GM21737 (cell line): Measurements from ENCODE around the gene PSD4.

Source experiments
- ATAC-seq: cut with Tn5 transposase; IDR thresholded peaks from one replicate; pipeline ENCODE4 v1.9.1; 2021; ENCODE audit warnings: mild to moderate bottlenecking, moderate library complexity; ENCODE audit not compliant: unreplicated experiment

Gene PSD4

DNA sequence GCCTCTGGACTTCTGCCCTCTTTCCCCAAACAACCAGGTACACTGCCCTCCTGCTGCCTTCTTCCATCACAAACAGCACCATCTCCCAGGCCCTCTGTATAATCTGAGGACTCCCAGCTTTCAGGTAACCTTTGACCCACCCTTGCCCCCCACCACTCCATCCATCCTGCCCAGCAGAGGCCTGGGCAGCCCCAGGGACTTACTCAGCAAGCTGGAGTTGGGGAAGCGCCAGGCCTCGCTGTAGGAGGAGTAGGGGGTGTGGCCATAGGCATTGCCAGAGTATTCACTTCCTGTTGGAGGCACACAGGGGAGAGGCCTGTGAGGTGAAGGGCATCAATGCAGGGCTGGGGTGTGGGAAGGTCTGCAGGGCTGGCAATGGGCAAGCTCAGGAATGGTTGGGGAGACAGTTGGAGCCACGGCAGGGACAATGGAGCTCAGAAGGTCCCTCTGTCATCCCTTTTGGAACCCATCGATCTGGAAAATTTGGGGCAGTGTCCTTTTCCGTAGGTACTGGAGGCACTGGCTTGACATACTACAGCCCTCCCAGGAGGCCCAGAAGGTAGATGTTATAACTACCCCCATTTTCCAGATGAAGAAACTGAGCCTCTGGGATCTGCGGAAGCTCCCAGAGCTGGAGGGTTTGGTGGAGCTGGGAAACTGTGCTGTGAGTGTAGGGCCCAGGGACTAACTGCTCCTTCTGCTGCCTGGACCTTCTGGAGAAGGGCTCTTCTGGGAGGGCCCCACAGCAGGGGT, 46.3 kb downstream of the PSD4 start:
- ATAC-seq, result no peak

DNA sequence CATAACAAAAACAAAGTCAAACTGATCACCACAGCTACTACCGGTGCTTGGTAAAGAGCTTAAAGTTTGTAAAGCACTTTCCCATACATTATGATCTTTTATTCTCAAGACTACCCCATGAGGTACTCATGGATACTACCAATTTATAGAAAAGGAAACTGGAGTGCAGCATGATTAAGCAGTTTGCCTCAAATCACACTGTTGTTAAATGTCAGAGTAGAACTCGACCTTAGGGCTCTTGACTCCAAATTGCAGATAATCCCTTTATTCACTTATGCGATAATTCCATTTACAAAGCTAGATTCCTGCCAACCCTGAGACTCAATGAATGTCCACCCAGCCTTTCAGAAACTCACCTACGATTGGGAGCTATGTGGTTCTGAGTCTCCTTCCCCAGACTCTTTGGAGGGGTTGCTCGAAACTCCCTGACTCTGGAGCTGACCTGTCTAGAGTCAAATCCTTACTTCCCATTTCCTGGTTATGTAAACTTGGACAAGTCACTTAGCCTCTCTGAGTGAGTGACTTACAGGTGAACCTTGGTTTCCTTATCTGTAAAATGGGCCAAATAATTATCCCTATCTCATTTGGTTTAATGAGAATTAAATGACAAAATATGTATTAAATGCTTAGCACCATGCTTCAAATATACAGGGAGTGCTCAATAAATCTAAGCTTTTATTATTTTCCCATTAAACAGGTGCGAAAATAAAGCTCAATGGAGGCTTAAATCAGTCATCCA, 47.4 kb downstream of the PSD4 start:
- no peak for ATAC-seq

DNA sequence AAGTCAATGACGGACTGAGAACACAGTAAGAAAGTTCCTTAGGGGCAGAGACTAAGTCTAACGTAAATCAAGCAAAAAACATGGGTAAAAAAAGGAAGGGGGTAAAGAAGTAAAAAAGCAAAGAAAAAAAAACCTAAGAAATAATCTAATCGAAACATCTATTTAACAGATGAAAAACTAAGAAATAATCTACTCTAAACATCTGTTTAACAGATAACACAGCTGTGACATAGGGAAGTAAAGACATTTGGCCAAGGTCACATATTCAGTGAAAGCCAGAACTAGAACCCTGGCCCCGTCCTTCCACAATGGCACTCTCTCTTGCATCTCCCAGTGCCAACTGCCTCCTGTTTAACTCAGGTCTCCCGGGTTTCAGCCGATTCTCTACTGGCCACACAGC, 48.1 kb downstream of the PSD4 start:
- ATAC-seq, result no peak

DNA sequence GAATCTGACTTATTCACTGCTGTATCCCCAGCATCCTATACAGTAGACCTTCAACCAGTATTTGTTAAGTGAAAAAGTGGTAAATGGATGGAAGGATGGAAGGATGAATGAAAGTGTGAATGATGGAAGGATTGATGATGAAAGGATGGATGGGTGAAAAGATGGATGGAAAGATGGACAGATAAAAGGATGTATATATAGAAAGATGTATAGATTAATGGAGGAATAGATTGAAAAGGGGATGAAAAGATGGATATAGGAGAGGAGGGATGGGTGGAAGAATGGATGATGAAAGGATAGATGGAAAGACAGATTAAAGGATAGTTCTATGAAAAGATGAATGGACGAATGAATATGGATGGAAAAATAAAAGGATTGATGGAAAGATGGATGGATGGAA, 50.0 kb downstream of the PSD4 start:
- no peak for ATAC-seq

DNA sequence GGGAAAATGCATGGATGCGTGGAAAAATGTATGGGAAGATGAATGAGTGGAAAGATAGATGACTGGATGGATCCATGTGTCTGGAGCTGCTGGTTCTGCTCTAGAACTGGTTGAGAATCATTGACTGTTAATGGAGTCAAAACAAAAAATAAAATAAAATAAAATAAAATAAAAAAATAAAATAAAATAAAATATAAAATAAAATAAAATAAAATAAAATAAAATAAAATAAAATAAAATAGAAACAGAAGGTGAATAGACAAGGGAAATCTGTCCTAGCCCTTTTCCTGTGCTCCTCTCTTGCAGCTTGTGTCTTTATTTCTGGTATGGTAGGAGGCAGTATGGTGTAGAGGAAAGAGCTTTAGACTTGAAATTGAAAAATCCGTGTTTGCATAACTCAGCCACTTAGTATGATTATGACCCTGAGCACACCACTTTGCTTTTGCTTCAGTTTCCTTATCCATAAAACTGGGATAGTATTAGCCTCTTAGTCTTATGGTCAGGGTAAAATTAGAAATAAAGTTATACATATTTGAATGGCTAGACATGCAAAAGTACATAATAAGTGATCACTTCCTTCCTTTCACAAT, 51.0 kb downstream of the PSD4 start:
- no peak for ATAC-seq

DNA sequence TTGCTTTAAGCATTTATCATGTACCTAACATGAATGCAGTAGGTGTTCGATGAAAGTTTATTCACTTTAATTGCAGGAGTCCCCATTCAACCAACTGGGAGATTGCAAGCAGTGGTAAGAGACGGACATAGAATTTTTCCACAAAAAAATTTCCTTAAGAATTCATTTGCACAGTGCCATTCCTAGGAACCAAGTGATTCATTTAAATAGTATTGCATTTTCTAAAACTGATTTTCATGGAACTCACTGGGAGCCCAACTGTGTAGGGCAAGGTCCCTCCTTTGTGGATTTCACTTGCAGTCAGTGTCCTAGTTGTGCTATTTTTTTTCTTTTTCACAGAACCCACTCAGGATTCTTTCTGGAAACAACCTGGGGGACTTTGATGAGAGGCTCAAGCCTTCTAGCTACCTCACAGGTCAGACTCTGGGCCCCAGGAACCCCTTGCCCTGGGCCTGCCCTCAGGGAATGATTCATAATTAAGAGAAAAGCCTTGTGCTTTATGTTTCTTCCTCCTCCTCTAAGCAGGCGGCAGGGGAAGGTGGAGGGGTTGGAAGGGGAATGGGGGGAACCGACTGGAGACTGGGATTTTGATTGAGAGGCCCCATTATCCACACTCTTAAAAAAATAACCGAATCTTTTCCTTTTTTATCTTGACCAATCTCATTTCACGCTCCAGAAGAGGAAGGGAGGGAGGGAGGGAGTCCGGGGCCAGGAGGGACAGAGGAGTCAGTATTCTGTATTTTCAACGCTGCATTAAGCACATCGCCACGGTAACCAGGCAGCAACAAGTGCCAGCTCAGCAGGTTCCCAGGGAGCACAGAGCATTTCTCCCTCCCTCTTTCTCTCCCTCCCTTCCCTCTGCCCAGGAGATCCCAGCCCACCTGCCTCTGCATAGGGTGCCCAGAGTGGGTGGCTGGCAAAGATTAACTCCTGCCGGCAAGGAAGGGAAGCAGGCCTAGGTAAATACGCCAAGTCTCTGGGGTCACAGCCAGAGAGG, 51.8 kb downstream of the PSD4 start:
- ATAC-seq, result no peak

DNA sequence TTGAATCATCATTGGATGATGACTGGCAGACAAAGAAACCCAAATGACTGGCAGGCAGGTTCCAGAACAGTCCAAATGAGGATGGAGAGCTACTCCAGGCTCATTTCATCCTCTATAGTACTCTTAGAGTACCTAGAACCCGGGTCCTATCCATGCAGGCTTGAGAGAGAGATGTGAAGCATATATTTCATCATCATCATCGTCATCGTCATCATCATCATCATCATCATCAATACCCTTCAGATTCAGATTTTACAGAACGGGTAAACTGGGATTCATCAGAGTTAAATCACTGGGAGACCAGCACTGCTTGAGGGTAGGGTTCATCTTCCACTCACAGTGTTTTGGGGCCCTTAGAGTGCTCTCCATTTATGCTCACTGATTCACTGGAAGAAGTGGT, 52.7 kb downstream of the PSD4 start:
- ATAC-seq, result no peak

DNA sequence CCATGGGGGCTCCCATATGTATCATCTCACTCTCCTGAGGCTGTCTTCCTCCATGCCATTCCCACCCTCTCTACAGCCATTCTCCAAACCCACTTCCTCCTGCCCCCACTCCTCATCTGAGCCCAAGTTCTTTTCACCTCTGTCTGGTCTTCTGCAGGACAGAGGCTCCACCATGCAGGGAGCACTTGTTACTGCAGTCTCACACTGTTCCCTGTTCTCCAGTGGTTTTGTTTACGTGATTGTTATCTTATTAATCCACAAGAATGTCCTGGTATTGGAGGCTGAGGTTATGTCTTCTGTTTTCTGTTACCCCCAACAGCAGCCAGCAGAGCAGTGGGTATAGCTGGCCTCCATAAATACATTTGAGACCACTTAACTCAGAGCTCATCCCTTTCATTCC, 53.5 kb downstream of the PSD4 start:
- ATAC-seq, result no peak

DNA sequence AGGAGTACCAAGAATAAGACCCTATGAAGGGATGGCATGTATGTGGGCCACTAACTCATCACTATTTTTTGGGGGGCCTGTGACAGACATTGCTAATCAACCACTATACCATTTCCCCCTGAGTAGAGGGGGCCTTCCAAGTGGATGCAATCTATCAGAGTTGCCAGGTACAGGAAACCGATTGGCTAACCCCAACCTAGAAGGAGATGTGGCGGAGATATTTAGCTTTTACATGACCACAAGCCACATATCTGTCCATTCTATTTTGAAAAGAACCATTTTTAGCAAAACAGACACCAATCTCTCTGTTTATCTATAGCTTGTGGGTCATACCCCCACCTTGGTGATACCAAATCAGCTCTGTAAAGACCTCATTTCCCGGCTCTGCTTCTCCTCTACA, 53.9 kb downstream of the PSD4 start:
- no peak for ATAC-seq

DNA sequence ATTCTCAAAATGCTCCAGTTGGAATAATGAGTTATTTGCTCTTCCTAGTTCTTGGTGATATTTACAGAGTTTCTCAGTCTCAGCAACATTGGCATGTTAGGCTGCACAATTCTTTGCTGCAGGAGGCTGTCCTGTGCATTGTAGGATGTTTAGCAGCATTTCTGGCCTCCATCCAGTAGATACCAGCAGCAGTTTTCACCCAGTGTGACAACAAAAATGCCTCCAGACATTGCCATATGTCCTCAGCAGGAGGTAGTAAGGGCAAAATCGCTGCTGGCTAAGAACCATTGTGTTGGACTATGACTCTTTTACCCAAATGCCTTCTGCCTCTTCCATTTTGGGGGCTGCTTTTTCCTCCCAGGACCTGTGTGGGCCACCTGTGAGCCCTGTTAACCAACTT, 54.6 kb downstream of the PSD4 start:
- no peak for ATAC-seq

DNA sequence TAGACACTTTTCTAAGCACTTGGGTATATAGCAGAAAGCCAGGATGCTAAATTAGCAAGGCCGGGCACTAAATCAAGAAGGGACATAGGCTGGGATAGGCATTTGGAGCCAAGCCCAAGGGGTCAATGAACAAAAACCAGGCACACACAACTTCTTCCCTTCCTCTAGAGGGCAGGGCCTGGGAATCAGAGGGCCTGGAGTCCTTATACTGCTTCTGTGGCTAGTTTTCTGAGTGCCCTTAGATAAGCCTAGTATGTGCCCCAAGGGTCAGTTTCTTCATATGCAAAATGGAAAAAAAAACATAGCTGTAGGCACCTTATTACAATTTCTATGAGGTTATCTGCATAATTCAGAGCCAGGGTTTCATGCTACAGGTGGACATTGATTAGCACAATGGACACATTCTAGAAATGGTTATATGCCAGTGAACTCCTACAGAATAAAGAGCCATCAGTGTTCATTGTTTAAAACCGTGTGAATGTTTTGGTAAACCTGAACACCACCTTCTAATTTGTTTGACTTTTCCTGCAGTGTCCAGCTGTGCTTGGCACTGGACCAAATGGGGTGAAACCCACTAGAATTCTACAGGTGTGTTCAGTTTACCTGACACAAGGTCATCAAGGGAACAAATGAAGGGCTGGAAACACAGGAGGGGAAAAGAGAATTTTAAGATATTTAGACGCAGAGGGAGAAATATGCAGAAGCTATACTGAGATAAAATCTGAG, 55.4 kb downstream of the PSD4 start:
- no peak for ATAC-seq

DNA sequence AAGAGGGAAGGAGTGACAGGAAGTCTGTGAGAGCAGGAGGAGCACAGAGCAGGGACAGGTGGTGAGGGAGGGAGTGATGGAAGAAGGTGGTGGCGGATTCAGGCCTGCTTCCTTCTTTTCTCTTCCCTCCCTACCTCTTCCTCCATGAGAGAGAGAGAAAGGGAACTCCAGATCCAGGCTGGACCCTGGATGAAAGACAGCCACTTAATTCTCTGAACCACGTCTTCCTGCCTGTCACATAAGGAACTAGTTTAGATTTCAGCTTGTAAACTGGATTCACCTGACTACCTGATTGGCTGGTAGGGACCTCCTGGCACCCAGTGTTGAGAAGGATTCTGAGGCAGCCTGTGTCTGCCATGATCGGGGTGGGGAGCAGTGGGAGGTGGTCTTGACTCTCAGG, 56.0 kb downstream of the PSD4 start:
- no peak for ATAC-seq

DNA sequence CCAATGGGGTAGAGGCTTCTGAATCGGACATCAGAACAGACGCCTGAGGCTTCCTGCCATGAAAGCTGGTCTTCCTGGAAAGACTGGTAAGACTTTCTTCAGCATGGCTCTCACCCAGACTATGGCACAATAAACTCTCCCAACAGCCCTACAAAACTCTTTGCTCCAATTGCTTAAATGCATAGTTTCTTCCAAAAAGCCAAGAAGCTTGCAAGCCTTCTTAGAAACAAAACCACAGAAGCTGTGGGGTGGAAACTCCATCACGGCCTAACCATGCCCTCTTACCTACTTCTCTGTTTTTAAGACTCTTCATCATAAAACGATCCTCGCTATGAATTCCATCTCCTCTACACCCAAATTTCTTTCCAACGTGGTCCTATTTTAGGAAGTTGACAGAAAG, 56.8 kb downstream of the PSD4 start:
- no peak for ATAC-seq

DNA sequence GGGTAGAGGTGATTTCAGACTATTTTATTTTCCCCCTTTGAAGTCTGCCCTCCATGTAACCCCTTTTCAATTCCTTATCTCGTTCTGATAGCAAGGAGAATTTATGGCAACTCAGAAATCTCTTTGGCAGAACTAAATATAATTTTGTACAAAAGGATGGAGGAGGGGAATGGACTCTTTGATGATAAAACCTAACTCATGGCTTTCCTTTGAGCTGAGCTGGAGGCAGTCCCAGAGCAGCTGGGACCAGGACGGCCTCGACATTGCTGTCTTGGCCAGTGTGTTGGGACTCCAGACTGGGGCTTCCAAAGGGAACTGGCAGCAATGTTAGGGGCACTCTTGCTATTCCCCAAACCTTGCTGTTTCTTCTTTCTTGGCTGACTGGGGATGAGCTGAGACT, 57.3 kb downstream of the PSD4 start:
- no peak for ATAC-seq

DNA sequence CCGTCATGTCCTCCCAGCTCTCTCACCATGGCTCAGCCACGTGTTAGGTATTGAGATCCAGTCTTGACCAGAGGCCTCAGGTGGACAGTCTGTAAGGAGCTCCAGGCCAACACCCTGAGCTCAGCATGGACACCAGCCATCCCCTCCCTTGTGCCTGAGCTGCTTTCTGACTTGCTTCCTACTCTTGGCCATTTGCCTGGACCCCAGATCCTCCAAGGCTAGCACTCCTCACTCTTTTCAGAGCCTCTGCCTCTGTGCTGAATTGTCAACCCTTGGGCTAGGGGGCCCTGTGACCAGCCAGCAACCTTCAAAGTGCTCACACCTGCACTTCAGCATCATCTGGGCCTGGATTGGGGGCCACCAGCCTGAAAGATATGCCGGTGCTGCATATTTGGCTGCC, 58.4 kb downstream of the PSD4 start:
- ATAC-seq, result no peak

DNA sequence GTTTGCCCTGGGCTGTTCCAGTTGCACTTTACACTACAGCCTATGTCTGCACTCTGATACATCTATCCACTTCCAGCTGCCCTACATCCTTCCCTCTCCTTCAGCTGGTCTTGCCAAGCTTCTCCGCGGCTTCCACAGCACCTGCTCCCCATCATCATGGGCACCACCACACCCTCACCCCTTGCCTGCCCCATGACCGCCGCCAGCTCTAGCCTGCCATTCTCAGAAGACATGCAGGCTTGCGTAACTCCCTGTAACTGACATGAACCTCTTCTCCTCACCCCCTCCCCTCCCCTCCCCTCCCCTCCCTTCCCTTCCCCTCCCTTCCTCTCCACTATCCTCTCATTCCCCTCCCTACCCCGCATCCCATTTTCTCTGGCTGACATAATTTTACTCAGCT, 59.0 kb downstream of the PSD4 start:
- no peak for ATAC-seq

DNA sequence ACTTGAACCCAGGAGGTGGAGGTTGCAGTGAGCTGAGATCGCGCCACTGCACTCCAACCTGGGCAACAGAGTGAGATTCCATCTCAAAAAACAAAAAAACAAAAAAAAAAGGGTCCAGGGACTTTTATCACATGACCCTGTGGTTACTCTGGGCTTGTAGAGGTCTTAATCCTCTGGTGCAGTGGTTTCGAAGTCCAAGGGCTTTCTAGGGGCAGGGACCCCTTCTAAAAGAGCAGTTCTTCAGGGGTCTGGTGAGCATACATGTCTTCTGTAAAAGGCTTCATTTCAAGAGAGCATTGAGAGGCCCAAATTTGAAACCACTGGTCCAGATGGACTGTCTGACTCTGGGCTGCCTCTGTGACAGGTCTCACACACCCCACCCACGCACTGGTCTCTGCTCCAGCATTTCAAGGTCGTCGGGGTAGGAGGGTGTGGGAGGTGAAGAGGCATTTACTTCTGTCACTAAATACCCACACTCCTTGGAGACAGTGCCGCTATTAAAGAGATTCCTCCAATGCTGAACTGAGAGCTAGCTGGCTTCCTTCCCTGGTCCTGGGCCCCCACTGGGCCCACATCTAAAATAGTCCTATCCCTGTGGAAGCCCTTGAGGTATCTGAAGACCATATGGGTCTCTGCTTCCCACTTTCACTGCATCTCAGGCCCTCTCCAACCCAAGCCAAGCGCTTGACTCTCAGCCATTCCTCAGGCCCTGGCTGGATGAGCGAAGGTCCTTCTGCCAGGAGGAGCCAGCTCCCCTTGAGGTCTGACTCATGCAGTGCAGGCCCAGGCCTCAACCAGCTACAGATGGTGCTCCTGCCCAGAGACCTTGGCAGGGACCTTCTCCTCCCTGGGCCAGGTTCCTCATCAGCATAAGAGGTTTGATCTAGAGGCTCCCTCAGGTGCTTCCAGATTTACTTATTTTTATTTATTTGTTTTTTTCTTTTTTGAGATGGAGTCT, 60.1 kb downstream of the PSD4 start:
- no peak for ATAC-seq

DNA sequence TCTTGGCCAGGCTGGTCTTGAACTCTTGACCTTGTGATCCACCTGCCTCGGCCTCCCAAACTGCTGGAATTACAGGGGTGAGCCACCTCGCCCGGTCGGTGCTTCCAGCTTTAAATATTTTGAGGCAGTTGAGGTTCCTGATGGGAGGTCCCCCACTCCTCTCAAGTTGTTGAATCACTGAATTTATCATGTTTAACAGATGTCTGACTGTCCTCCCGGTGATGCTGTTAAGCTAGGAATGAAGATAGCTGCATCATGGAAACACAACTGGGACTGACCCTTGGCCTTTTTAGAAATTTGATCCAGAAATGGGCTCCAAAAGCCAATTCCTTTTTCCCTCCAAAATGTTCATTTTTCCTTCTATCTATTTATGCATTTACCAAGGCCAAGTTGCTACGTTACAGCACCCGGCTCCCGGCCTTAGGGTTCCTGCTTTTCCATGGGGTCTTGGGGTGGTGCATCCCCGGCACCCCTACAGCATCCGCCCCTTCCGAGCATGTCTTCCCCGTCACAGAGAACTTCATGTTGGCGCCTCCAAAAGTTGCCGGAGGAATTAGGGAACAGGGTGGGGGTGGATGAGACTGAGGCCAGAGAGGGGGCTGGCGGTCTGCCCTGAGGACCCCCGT, 61.1 kb downstream of the PSD4 start:
- no peak for ATAC-seq
